Glomerular visceral epithelial cell (primary cell): Measurements from ENCODE around the gene CAMKK1.

Source experiments
- DNase-seq: peaks from one replicate; pipeline ENCODE4 v3.0.0-alpha.2; 2016; ENCODE audit errors: extremely low spot score

CAMKK1 gene

DNA sequence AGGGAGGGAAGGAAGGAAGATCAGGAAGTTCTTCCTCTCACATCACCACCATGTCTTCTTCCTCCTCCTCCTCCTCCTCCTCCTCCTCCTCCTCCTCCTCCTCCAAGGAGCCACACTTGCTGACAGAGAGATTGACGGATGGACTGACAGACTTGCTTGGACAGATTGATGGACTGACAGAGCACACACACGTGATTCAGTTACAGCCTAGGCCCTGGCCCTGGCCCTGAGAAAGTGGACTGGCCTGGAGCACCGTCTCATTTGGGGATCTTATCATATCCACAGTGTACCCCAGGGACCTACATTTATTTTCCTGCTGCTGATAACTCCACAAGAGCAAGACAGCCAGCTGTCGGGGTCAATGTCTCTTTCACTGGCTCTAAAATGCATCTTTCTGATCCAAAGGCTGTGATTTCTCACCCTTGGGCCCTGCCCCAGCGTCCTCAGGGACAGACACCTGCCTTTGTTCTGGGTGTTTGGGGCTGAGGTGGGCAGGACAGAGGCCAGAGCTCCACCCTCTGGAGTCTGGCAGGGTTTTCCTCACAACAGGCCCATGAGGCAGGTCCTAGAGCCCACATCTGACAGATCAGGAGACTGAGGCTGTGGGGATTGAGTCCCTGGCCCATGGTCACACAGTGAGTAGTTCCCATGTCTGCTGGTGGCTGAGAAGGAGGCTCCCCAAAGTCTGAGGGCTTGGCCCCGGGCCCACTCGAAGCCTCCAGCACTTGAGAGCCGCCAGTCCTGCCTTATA lies 25.7 kb upstream of the CAMKK1 start:
- no peak for DNase-seq

DNA sequence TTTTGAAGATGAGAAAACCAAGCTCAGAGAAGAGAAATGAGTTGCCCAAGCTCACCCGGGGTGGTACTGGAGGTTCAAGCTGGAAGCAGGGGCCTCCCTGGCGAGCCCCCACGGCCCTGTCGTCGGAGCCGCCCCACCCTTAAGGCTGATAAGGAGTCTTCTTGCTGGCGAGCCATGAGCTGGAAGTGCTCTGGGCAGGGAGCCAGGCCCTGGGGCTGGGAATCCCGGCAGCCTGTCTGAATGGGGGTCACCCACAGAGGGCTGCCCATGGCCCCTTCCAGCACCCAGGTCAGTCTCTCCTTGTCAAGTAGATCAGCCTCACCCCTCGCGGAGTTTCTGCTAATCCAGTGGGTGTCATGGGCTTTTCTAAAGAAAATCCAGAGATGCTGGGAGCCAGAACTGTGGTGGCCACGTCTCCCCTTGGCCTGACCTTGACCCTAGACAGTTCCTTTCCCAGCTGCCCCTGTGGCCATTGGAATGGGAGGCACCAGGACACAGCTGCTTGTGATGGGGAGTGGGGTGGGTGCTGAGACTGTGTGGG lies 24.6 kb upstream of the CAMKK1 start:
- DNase-seq: no peak

DNA sequence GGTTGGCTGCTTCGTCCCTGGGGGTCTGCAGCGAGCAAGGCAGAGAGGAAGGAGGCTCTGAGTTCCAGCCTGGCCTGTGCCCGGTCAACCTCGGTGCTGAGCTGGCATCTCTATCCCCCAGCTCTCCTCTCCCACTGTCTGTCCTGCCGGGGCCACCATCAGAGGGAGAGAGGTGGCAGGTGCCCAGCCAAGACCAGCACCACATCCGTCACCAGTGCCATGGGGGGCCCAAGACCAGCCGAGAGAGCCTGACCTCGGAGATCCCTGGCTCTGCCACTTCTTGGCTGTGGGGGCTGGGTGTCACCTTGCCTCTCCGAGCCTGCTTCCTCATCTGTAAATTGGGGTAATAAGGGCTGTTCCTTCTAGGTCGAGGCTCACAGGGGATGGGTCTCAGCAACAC lies 24.0 kb upstream of the CAMKK1 start:
- DNase-seq: no peak

DNA sequence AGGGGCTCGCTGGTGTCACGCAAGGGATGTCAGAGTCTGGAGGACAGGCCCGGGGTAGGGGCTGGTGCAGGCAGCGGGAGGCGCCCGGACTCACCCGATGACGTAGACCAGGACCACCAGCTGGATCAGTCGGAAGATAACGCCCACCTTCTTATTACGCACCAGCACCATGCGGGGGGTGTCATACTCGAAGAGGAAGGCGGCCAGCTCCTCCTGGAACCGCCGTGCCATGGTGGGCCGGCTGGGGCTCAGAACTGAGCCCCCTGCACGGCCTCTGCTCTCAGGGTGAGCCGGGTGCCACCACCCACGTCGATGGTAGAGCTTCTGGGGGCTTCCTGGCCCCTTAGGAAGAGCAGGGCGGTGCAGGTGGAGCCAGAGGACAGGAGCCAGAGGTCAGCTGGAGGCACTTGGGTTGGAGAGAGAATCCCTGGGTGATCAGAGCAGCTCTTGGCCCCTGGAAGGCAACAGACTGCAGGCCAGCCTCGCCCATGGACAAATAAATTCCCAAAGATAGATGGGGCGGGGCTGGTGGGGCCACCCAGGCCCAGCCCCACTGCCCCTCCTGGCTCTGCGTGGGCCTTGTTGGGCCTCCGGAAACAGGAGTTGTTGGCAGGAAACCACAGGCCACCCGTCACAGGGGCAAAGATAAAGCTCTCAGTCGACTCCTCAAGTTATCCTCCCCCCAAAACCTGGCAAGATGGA lies 23.3 kb upstream of the CAMKK1 start, which contains the start of gene P2RX1:
Gene P2RX1, minus strand, starts transcription at position 471 of the 702 bp plus-strand sequence. Its CDS starts 240 bp downstream, at position 231.
- no peak for DNase-seq

DNA sequence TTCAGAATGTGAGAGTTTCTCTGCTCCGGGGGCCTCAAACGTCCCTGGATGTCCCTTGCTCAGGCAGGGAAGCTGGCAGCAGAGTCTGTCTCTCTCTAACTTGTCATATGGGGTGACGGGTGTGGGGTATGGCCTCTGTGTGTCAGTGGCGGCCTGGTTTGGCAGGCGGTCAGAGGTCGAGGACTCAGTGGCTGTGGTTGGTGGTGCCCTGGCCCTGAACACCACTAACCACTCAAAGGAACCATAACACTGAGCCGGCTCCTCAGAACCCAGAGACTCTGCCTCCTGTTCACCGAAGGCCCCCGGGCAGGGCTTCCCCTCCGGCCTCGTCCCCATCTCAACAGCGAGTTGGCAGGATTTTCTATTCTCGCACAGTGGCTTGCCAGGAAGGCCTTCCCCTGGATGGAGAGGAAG lies 22.7 kb upstream of the CAMKK1 start:
- no peak for DNase-seq

DNA sequence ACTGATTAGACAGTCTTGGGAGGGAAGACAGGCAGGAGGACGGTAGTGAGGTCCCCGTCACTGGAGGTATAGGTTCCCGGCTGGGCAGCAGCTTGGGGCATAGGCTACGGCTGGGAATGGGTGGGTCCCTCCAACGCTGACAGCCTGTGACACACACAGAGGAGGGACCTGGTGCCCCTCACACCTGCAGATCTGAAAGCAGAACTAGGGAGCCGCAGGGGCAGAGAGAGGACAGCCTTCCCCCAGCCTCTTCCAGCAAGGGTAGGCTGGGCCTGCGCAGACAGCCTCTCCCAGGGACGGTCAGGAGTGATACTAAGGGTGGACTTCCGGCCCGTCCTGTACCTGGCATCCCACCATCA lies 21.4 kb upstream of the CAMKK1 start:
- no peak for DNase-seq

DNA sequence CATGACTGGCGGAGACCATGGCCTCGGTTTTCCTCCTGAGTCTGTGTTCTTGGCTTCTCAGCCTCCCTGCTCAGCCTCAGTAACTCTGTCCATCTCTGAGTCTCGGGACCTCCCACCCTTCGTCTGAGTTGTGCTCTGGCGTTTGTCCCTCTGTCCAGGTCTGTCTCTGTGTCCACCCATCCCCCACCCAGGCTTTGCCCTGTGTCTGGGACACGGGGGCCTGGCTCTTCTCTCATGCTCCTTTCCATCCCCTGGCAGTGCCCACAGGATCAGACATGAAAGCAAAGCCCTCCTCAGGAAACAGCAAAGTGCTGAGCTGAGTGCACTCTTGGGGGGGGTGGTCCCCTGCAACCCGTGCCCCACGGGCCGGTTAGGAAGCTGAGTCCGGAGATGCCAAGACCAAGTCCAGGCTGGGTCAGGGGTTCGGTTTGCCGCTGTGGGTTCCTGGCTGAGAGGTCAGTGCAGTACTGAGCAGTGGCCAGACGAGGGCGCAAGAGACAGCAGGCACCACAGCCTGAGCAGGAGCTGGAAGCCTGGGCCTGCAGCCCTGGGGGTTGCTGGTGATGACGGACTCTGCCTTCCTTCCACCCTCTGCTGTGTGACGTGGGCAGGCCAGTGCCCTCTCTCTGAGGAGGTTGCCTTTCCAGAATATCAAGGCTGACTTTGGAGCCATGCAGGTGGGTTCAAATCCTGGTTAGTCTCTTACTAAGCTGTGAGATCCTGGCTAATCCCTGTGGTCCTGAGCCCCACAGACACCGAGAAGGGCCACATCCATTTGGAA lies 20.9 kb upstream of the CAMKK1 start:
- peak; percentile 81 for DNase-seq

DNA sequence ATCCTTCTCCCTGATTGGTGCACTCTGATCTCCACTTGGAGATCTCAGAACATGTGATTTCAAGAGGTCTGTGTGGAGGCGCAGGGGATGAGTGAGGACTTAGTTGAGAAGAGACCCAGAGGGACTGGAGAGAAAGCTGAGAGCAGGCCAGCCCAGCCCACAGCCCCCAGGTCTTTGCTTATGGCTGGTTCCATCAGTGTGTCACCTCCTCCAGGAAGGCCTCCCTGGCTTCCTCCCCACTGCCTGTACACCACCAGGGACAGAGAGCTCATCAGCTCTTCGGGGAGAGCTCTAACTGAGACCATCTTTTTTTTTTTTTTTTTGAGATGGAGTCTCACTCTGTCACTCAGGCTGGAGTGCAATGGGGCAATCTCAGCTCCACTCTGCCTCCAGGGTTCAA lies 20.0 kb upstream of the CAMKK1 start:
- no peak for DNase-seq

DNA sequence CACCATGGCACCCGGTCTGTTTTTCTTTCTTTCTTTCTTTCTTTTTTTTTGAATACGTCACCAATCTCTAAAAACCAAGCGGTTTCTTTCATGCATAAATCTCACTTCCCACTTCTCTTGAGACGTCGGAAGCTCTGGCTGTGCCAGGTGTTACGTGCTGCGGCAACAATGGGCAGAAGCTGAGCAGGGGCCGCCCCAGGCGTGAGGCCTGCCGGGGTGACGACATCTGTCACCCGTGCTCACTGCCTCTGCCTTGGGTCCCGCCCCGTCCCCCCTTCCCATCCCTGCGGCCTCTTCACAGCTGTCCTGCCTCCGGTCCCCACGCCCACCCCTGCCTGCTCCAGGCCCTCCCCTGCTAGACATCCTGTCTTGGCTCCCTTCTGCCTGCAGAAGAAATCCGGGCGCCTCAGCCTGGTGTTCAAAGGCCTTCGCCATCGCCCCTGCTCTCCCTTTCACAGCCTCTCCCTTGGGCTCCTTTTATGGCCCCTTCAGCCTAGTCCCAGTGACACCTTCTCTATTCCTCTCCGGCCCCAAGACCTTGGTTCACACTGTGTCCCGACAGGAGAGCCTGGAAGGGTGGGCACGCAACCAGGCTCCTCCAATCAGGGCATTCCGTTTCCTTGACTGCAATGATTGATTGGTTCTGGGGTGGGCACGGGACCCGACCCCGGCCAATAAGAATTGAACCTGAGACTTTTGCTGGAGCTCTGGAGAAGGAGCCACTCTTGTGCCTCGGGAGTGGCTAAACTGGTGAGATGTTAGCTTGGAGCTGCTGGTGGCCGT lies 18.6 kb upstream of the CAMKK1 start:
- no peak for DNase-seq

DNA sequence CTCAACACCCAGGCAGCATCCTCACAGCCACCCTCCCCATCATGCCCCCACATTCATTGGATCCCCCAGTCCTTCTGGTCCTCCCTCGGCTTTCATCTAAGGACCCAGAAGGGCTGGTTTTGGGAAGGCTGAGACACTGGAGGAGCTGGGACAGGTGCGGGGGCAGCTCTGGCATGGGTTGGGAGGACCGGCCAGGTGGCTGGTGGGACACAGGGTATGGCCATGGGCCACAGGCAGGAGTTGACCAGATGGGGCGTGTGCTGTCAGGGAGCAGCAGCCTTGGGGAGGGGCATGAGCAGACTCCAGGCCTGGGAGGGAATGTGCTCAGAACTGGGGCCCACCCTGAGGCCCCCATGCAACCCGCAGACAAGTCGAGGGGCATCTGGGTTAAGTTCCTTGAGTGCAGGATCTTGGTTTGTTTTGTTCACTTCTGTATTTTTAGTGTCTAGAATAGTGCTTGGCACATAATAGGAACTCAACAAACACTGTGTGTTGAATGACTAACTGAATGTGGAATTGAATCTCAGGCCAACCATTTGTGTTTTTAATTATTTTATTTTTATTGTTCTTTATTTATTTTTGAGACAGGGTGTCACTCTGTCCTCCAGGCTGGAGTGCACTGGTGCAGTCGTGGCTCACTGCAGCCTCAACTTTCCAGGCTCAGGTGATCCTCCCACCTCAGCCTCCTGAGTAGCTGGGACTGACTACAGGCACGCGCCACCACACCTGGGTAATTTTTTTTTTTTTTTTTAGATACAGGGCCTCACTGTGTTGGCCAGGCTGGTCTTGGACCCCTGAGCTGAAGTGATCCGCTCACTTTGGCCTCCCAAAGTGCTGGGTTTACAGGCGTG lies 17.8 kb upstream of the CAMKK1 start:
- no peak for DNase-seq

DNA sequence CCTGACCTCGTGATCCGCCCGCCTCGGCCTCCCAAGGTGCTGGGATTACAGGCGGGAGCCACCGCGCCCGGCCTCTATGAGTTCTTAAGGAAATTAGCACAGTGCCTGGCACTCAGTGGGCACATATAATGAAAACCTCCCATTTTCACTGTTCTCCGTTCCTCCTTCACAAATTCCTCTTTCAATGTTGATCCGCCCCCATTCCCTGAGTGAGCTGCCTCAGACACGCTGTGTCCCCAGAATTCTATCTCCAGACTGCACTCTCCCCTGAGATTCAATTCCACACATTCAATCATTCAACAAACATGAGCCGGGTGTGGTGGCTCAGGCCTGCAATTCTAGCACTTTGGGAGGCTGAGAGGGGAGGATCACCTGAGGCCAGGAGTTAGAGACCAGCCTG lies 16.4 kb upstream of the CAMKK1 start:
- no peak for DNase-seq

DNA sequence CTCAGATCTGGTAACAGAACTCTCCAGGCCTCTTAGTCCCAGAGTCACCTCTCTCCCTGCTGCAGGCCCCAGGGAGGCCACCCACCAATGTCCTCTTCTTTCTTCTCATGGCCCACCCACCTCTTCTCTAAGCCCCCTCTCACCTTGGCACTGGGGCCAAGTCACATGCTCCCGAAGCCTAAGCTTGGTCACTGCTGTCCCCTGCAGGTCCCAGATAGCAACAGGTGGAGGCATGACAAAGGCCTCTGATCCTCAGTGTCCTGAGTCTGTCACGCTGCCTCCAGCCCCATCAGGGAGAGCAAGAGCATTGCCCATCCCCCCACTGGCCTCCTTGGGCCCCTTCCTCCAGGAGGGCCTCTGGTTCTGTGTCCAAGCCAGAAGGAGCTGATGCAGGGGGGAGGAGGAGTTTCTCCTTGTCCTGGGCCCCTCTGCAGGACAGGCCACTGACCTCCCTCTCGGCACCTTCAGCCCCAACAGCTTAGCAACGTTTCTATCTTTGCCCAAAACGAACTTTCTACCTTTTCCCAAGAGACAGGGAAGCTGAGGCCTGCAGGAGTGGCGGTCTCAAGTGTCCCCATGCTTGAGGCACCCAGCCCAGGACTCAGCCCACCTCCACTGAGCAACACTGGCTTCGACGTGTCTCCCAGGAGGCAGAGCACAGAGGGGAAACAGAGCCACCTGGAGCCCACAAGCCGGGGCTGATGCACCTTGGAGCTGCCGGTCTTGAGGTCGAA lies 14.8 kb upstream of the CAMKK1 start:
- no peak for DNase-seq

DNA sequence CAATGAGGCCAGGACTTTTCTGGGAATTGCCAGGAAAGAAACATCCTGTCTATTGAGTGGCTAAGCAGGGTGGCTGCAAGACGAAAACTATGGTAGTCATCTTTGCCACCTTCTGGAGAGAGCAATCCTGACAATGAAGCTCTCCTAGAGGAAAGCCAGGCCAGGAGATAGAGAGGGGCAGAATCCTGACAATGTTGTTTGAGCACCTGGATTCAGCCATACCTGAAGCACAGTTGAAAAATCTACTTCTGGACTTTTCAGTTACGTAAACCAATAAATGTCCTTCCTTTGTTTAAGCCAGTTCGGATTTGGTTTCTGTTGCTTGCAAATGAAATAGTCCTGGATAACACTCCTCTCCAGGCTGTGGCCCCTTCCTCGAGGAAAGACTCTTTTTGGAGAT lies 14.0 kb upstream of the CAMKK1 start:
- no peak for DNase-seq

DNA sequence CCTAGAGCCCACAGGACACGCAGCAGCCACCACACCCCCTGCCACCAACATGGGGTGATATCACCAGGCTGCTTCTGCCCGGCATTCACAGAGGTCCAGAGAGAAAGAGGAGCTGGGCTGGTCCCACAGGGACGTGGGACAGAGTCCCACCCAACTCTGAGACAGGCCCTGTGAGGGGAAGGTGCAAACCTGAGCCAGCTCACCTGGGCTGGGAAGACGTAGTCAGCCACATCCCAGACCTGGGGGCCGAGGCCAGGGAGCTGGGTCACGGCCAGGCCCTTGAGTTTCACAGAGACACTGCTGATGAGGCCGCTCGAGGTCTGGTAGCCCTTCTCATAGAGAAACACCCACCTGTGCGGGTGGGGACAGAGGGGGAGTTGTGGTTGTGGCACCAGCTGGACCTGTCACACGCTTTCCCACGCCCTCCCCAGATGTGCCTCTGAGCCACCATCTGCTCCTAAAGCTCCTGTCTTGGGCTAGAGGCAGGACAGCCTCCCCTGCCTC lies 12.2 kb upstream of the CAMKK1 start:
- no peak for DNase-seq

DNA sequence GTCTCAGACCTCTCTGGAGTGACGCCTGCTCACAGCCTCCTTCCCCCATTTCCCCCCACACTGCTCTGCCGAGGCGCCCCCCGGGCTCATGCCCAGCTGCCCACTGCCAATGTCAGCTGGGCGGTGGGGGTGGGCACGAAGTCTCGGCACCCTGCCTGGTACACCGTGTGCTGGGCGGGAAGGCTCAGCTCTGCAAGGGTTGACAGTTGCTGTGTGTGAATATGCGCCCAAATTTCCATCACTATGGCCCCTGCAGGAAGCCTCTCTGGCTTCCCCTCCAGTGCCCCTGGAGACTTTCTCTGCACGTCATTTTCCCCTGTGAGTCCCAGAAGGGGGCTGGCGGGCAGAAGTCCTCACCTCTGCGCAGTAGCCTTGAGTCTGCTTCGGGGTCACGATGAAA lies 11.6 kb upstream of the CAMKK1 start:
- DNase-seq: no peak

DNA sequence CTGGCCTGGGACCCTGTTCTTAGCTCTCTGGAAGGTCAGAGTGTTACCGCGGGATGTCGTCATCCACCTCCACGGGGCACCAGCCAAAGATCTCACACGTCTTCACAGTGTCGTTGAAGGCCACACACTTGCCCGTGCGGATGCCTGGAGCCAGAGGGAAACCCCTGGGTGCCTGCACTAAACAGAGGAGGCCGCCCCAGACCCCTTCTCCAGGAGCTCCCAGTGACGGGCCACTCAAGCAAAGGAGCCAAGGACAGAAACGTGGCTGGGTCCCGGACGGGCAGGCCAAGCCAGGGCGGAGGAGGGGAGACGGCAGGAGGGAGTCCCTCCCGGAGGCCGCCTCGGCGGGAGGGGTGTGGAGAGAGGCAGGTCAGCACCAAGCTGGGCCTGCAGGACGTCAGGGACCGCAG lies 11.0 kb upstream of the CAMKK1 start:
- DNase-seq: no peak

DNA sequence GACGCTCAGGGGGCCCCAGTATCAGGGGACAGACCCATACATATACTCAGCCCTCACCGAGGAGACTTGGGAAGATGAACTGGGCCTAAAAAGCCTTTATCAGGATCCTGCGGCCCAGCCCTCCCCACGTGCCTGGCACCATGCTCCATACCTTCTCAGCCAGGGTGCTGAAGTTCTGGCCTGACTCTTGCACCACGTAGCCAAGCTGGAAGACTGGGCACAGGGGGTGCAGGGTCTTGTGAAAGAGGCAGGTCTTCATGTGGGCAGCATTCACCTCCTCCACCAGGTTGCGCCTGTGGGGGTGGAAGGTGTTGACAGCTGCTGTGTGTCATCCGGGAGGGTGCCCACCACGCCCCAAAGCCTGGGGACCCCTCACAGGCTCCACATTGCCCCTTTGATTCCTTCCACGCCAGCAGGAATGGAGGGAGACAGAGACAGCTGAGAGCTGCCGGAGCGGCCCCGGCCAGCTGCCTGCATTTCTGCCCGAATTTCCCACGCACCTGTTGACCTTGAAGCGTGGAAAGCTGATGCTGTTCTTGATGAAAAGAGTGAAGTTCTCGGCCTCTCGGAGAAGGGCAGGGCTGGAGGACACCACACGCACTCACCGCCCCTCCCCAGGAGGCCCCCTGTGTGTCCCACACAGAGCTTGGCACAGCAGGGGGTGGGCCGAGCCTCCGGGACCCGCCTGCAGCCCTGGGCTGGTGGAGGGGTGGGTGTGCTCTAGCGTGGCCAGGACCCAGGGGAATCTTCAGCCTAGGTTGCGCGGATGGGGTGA lies 10.4 kb upstream of the CAMKK1 start:
- DNase-seq: no peak

DNA sequence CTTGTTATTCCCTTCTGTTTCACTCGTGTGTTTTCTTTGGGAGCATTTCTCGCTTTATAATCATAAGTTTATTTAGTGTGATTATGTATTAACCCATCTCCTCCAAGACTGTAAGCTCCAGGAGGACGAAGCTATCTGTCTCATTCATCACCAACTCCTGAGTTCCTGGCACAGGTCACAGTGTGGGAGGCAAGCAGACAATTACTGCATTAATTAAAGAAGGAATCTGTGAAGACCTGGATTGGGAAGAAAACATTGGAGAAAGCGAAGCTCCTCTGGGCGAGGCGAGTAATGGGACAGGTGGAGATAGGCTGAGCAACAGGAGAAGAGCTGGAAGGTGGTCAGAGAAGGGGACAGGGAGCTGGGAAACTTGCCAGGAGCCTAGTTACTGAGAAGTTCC lies 7.8 kb upstream of the CAMKK1 start:
- DNase-seq: no peak

DNA sequence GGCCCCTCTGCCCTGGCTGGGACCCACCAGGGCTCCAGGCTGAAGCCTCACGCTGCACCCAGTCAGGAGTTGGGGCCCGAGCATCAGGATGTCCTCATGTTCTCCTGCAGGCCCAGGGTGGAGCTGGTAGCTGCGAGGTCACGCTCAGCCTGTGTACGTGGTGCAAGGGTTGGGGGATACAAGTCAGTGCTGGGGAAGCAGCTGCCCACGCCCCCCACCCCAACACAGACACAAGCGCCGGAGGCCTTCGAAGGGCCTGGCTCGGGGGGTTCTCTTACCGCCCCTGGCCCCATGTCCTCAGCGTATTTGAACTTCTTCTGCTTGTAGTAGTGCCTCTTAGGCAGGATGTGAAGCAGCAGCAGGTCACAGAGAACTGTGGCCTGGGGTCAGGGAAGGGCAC lies 4.9 kb upstream of the CAMKK1 start:
- no peak for DNase-seq
